GM10266 (cell line): ENCODE data around the gene C2orf76.
"Not testable (repeated sequence)": the region's sequence is repeated elsewhere in the genome, so short reads cannot be mapped to it uniquely, and the experiment has no call there.

Experiments used
- DNase-seq: peaks from one replicate; pipeline ENCODE4 v3.0.0; 2012; ENCODE audit errors: extremely low spot score
- CTCF ChIP-seq: IDR thresholded peaks from 2 replicates; pipeline ENCODE4 v1.5.1; 2012; ENCODE audit warnings: mild to moderate bottlenecking, low read depth; ENCODE audit not compliant: control insufficient read depth, insufficient read depth; ENCODE audit errors: missing control alignments

Gene C2orf76

GRCh38 chr2:119405151-119405550, 38.5 kb upstream of the C2orf76 start:
- DNase-seq: no peak
- TF ChIP-seq CTCF: no peak

GRCh38 chr2:119403618-119404017, 37.0 kb upstream of the C2orf76 start:
- DNase-seq: not testable (repeated sequence)

GRCh38 chr2:119402645-119403560, 36.3 kb upstream of the C2orf76 start:
- no peak for DNase-seq
- no peak for TF ChIP-seq CTCF

- TF ChIP-seq CTCF: no peak
- no peak for DNase-seq
Measured at GRCh38 chr2:119402106-119402505, 35.5 kb upstream of the C2orf76 start.

- DNase-seq: no peak
- no peak for TF ChIP-seq CTCF
Measured at GRCh38 chr2:119397196-119397595, 30.6 kb upstream of the C2orf76 start.

- no peak for TF ChIP-seq CTCF
- DNase-seq: no peak
Measured at GRCh38 chr2:119393971-119394748, 27.5 kb upstream of the C2orf76 start.

- TF ChIP-seq CTCF: no peak
- no peak for DNase-seq
Measured at GRCh38 chr2:119389615-119390306, 23.1 kb upstream of the C2orf76 start.
